Measurements from ENCODE around the gene LHPP.

Gene LHPP

GRCh38 chr10:124517931-124518330 is 56.3 kb downstream of the LHPP start:
- Histone ChIP-seq H3K4me3 (ENCODE audit: low read length) (no peak overlapping the region), H3K9me3 (ENCODE audit: control insufficient read depth, low read depth, low read length) (no peaks in the 10 kb centered on the region), H3K4me1 (ENCODE audit: control insufficient read depth, low read depth, low read length) (no peaks in the 10 kb centered on the region), H3K36me3 (ENCODE audit: control insufficient read depth, low read depth, low read length) (no peaks in the 10 kb centered on the region), H3K27me3 (ENCODE audit: control insufficient read depth, insufficient read depth, low read length) (no peaks in the 10 kb centered on the region), H3K27ac (ENCODE audit: low read length) (no peak overlapping the region), H3K9ac (ENCODE audit: low read length) (no peak overlapping the region)

DNA sequence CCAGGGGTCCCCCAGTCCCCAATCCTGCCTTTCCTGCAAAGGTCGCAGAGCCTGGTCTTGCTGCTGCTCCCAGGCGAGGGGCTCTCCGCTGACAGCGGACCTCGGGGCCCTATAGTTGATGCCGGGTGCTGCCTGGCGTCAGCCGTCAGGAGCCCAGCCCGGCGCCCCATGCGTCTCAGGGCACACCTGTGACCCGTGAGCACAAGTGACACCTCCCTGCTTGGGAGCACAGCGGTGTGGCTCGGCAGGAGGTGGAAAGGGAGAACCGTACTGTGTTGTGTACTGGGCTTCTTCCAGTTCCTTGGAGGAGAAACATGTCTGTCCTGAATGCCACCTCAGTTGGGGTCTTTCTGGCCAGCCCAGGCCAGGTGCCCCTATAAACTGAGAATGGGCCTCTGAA is 56.7 kb downstream of the LHPP start:
- no peak overlapping the region for H3K4me3 ChIP-seq (ENCODE audit: low read length)
- H3K27me3 ChIP-seq (ENCODE audit: control insufficient read depth, insufficient read depth, low read length), result no peaks in the 10 kb centered on the region
- peaks cover 4% of the 10 kb centered on the region for H3K4me1 ChIP-seq (ENCODE audit: control insufficient read depth, low read depth, low read length)
- no peaks in the 10 kb centered on the region for H3K36me3 ChIP-seq (ENCODE audit: control insufficient read depth, low read depth, low read length)
- no peak overlapping the region for H3K27ac ChIP-seq (ENCODE audit: low read length)
- H3K9me3 ChIP-seq (ENCODE audit: control insufficient read depth, low read depth, low read length), result no peaks in the 10 kb centered on the region
- no peak overlapping the region for H3K9ac ChIP-seq (ENCODE audit: low read length)

DNA sequence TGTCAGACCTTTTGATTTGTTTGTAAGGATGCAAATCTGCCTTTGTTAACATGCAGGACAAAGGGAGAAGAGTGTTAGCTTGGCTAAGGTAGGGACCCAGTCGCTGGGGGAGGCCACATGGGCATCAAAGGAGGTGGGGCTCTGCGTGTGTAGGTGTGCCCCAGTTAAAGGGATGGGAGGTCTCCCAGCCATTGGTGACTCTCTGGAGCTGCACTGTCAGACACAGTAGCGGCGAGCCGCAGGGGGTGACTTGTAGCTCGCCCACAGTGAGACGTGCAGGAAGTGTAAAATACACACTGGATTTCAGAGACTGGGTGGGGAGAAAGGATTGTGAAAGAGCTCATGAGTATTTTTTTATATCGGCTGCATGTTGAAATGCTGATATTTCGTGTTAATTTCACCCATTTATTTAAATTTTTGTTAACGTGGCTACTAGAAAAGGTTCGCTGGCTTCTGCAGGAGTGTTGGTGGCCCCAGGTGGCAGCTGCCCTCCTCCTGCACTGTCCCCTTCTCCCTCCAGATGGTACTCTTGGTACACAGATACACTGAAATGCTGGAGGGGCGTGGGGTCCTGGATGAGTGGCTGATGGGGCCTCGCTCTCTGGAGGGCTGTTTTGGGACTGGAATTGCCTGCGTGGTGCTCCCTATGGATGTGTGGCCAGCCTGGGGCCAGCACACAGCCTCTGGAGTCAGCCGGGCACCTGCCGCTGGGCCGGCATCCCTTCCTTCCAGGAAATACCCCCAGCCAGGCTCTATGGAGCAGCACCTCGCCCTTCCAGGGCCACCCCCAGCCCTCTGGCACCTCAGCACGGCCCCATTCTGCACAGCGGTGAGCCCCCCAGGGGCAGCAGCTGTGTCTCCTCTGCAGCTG is 59.2 kb downstream of the LHPP start:
- Histone ChIP-seq H3K9me3 (ENCODE audit: control insufficient read depth, low read depth, low read length) (no peaks in the 10 kb centered on the region), H3K4me3 (ENCODE audit: low read length) (no peak overlapping the region), H3K27ac (ENCODE audit: low read length) (no peak overlapping the region), H3K9ac (ENCODE audit: low read length) (no peak overlapping the region), H3K27me3 (ENCODE audit: control insufficient read depth, insufficient read depth, low read length) (no peaks in the 10 kb centered on the region), H3K36me3 (ENCODE audit: control insufficient read depth, low read depth, low read length) (no peaks in the 10 kb centered on the region), H3K4me1 (ENCODE audit: control insufficient read depth, low read depth, low read length) (peaks cover 8% of the 10 kb centered on the region)

DNA sequence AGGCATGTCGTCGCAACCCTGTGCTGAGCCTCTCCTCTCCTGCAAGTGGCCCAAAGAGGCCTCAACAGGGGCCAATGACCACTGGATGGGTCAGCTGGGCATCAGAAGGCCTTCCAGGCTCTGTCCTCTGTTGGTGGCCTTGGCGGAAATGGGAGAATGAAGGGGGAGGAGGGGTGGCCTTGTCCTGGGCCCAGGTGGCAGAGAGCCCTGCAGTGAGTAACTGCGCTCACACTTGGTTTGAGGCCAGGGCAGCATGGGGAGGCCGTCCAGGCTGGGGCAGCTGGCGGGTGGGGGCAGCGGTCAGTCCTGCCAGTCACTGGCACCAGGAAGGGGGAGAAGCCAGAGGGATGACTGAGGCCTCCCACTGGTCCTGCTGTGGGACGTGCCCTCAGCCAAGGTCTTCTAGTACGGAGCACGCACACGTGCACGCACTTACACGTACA is 59.8 kb downstream of the LHPP start:
- no peak overlapping the region for H3K9ac ChIP-seq (ENCODE audit: low read length)
- no peaks in the 10 kb centered on the region for H3K27me3 ChIP-seq (ENCODE audit: control insufficient read depth, insufficient read depth, low read length)
- H3K9me3 ChIP-seq (ENCODE audit: control insufficient read depth, low read depth, low read length), result no peaks in the 10 kb centered on the region
- peaks cover 8% of the 10 kb centered on the region for H3K4me1 ChIP-seq (ENCODE audit: control insufficient read depth, low read depth, low read length)
- H3K36me3 ChIP-seq (ENCODE audit: control insufficient read depth, low read depth, low read length), result no peaks in the 10 kb centered on the region
- no peak overlapping the region for H3K4me3 ChIP-seq (ENCODE audit: low read length)
- H3K27ac ChIP-seq (ENCODE audit: low read length), result no peak overlapping the region

DNA sequence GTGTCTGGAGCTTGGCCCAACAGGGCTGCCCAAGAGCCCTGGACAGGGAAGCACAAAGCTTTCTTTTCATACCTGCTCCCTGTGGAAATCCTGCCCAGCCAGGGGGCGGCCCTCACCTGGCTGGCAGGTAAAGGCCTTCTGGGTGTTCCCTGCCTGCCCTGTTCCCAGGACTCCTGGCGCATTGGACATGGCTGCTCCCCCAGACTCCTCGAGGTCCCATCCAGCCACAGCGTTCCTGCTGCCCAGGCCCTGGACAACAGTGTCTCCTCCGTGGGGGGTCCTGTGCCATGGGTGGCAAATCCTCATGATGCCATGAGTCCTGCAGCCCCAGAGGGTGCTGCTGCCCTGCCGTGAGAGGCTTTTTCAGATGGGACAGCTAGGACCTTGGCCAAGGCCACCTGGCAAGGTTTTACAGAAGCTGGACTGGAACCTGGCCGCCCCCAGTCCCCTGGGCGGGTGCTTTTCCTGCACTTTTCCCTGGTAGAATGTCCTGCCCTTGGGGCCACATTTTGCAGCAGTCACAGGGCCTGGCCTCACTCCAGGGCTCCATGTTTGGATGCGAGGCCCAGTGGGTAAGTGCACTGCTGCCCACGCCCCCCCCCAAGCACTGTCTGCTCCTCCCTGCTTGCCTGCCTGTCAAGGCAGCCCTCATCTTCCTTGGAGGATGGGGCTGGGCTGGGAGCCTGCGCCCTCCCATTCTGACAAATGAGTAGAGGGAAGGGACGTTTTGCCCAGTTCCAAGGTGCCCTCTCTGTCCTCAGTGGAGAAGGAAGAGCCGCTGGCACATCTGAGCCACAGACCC is 60.7 kb downstream of the LHPP start:
- Histone ChIP-seq H3K4me3 (ENCODE audit: low read length) (no peak overlapping the region), H3K9me3 (ENCODE audit: control insufficient read depth, low read depth, low read length) (no peaks in the 10 kb centered on the region)

DNA sequence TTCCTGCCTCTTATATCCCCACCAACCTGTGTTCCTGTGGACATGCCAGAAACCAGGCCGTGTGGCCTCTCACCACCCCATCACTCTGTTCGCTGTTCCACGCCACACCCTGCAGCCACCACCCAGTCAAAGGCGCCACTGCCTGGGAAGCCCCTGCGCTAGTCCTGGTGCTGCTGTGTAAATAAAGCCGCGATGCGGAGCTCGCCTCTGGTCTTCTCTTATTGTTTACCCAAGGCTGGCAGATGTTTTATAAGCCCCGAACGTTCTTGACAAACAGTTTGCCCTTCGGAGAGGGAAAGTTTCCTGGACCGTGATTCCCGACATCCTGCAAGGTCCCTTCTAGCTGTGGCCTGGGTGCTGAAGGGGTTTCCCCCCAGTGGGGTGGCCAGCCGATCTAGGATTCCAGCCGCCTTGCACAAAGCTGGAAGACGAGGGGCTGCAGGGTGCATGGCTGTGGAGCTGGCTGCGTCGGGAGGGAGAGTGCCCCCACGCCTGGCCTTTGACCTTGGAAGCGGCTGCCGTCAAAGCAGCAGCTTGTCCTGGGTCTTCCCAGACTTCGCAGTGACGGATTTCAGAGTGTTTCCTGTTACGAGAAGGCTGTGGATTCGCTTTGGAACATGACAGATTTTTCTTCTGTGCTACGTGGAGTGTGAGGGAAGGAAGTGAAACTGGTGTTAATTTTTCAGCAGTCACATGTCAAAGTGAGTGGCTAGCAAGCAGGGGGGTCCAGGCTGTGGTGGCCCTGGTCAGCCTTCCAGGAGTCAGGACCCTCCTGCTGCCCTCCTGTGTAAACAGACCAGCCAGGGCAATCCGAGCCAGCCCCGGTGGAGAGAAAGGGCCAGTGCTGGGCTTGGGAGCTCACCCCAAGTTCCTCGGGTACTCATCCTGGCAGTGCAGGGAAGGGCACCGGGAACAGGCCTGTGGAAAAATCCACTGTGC is 61.6 kb downstream of the LHPP start:
- no peak overlapping the region for H3K27ac ChIP-seq (ENCODE audit: low read length)

More for the DNA sequence above, 60.7 kb downstream of the LHPP start:
- no peaks in the 10 kb centered on the region for H3K27me3 ChIP-seq (ENCODE audit: control insufficient read depth, insufficient read depth, low read length)
- no peaks in the 10 kb centered on the region for H3K36me3 ChIP-seq (ENCODE audit: control insufficient read depth, low read depth, low read length)
- H3K4me1 ChIP-seq (ENCODE audit: control insufficient read depth, low read depth, low read length), result peaks cover 8% of the 10 kb centered on the region
- no peak overlapping the region for H3K27ac ChIP-seq (ENCODE audit: low read length)
- no peak overlapping the region for H3K9ac ChIP-seq (ENCODE audit: low read length)

DNA sequence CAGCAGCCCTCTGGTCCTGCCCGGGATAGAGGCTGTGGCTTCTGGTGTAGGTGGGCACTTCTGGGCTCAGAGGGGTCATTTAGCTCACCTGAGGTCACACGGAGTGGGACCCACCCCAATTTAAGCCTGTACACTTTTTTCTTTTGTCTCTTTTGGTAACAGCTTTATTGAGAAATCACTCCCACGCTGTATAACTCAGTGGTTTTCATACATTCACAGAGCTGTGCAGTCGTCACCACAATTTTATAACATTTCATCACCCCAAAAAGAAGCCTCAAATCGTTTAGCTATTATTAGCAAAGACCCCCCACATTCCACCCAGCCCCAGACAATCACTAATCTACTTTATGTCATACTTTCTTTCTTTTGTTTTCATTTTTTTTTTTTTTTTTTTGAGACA is 62.3 kb downstream of the LHPP start:
- H3K27me3 ChIP-seq (ENCODE audit: control insufficient read depth, insufficient read depth, low read length), result no peaks in the 10 kb centered on the region
- H3K9me3 ChIP-seq (ENCODE audit: control insufficient read depth, low read depth, low read length), result no peaks in the 10 kb centered on the region
- H3K27ac ChIP-seq (ENCODE audit: low read length), result no peak overlapping the region
- no peak overlapping the region for H3K4me3 ChIP-seq (ENCODE audit: low read length)
- H3K4me1 ChIP-seq (ENCODE audit: control insufficient read depth, low read depth, low read length), result peaks cover 8% of the 10 kb centered on the region
- H3K9ac ChIP-seq (ENCODE audit: low read length), result no peak overlapping the region
- H3K36me3 ChIP-seq (ENCODE audit: control insufficient read depth, low read depth, low read length), result no peaks in the 10 kb centered on the region

More for the DNA sequence above, 61.6 kb downstream of the LHPP start:
- H3K4me3 ChIP-seq (ENCODE audit: low read length), result no peak overlapping the region
- H3K9me3 ChIP-seq (ENCODE audit: control insufficient read depth, low read depth, low read length), result no peaks in the 10 kb centered on the region
- H3K36me3 ChIP-seq (ENCODE audit: control insufficient read depth, low read depth, low read length), result no peaks in the 10 kb centered on the region
- H3K4me1 ChIP-seq (ENCODE audit: control insufficient read depth, low read depth, low read length), result peaks cover 8% of the 10 kb centered on the region
- H3K27me3 ChIP-seq (ENCODE audit: control insufficient read depth, insufficient read depth, low read length), result no peaks in the 10 kb centered on the region
- H3K9ac ChIP-seq (ENCODE audit: low read length), result no peak overlapping the region

DNA sequence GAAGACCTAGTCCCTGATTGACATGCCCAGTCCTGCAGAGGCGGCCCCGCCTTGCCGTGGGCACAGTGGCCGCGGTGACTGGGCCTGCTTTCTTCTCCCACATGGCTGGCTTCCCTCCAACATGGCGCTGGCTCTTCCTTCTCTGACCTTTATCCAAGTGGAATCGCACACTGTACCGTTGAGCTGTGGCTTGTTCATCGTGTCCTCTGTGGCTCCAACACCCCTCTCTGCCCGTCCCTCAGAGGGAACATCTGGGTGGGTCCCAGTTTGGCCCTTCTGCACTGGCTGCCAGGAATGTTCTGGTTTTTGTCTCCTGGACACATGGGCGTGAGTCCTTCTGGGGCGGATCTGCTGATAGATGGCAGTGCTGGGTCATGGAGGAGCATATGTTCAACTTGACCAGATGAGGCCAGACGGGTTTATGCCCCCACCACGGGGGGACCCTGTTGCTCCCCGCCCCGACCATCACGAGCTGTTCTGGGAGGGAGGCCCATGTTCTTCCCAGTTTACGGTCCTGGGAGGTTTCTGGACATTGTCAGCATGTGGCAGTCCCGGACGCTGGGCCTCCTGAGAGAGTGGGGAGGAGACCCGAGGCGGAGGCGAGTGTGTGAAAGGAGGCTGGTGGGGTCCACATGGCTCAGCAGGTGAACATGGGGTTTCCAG is 63.5 kb downstream of the LHPP start:
- Histone ChIP-seq H3K4me1 (ENCODE audit: control insufficient read depth, low read depth, low read length) (peaks cover 8% of the 10 kb centered on the region), H3K36me3 (ENCODE audit: control insufficient read depth, low read depth, low read length) (no peaks in the 10 kb centered on the region), H3K9me3 (ENCODE audit: control insufficient read depth, low read depth, low read length) (no peaks in the 10 kb centered on the region), H3K9ac (ENCODE audit: low read length) (no peak overlapping the region), H3K27ac (ENCODE audit: low read length) (no peak overlapping the region), H3K4me3 (ENCODE audit: low read length) (no peak overlapping the region), H3K27me3 (ENCODE audit: control insufficient read depth, insufficient read depth, low read length) (no peaks in the 10 kb centered on the region)

GRCh38 chr10:124525751-124526600 is 64.4 kb downstream of the LHPP start:
- Histone ChIP-seq H3K9me3 (ENCODE audit: control insufficient read depth, low read depth, low read length) (no peaks in the 10 kb centered on the region), H3K36me3 (ENCODE audit: control insufficient read depth, low read depth, low read length) (no peaks in the 10 kb centered on the region), H3K4me3 (ENCODE audit: low read length) (no peak overlapping the region), H3K27ac (ENCODE audit: low read length) (no peak overlapping the region), H3K4me1 (ENCODE audit: control insufficient read depth, low read depth, low read length) (peaks cover 8% of the 10 kb centered on the region), H3K27me3 (ENCODE audit: control insufficient read depth, insufficient read depth, low read length) (no peaks in the 10 kb centered on the region), H3K9ac (ENCODE audit: low read length) (no peak overlapping the region)

DNA sequence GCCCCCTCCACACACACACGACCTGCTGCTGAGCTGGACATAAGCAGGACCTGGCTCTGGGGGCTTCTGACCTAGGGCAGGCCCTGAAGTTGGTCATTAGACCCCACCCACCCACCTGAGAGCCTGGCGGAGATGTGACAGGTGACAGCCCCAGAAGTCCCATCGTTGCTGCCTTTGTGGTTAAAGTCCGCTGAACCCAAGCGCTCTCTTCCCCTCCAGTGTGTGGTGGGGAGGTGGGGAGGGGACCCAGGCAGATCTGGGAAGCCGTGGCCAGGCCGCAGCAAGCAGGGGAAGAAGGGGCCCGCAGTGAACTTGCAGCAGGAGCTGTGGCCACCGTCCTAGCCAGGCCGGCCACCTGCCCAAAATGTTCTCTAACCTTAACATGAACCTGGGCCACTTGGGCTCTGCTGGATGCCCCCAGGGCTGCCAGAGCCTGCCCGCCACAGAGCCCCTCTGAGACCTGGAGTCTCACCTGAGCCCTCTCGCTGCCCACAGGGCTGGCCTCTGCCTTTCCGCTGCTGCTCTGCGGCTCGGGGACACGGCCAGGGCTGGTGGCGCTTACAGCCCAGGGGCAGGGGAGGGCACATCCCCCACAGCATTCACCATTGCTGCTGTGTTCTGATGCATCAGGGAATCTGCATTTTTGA is 65.1 kb downstream of the LHPP start:
- Histone ChIP-seq H3K9me3 (ENCODE audit: control insufficient read depth, low read depth, low read length) (no peaks in the 10 kb centered on the region), H3K4me3 (ENCODE audit: low read length) (no peak overlapping the region), H3K4me1 (ENCODE audit: control insufficient read depth, low read depth, low read length) (peaks cover 8% of the 10 kb centered on the region), H3K27ac (ENCODE audit: low read length) (no peak overlapping the region), H3K27me3 (ENCODE audit: control insufficient read depth, insufficient read depth, low read length) (no peaks in the 10 kb centered on the region), H3K9ac (ENCODE audit: low read length) (no peak overlapping the region), H3K36me3 (ENCODE audit: control insufficient read depth, low read depth, low read length) (no peaks in the 10 kb centered on the region)
